NCI-H2227 (cell line): ENCODE data around the gene SV2C.

Experiments
- DNase-seq: peaks from one replicate; lab custom pipeline; 2025; ENCODE audit not compliant: unreplicated experiment; lab: John Stamatoyannopoulos, UW

SV2C gene

DNA sequence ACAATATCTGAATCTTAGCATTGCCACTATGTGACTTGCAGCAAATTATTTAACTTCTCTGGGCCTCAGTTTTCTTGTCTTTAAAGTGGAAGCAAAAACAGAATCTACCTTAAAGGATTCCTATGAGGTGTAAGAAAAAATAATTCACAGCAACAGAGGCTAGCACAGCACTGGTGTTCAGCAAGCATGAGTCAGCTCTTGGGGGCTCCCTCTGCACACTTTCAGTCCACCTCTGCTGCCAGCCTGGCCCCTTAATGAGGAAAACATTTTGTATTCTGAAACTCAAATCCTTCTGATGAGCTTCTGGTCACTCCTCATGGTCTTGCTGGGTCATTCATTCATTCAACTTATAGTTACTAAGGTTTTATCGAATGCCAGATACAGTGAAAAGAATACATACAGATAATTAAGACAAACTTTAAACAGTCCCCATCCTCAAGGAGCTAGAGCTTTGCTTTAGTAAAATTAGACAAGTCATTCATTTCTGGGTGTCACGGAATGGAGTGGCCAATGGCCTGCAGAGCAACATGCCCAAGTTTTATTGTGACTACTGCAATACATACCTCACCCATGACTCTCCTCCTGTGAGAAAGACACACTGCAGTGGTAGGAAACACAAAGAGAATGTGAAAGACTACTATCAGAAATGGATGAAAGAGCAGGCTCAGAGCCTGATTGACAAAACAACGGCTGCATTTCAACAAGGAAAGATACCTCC, 293.1 kb downstream of the SV2C start:
- DNase-seq: no peak

DNA sequence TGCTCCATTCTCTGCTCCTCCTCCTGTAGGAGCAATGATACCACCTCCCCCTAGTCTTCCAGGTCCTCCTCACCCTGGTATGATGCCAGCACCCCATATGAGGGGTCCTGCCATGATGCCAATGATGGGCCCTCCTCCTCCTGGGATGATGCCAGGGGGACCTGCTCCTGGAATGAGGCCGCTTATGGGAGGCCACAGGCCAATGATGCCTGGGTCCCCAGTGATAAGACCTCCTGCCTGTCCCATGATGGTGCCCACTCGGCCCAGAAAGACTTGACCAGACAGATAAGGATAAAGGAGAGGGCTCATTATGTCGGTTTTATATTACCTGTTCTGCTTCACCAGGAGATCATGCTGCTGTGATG, 293.7 kb downstream of the SV2C start:
- no peak for DNase-seq

DNA sequence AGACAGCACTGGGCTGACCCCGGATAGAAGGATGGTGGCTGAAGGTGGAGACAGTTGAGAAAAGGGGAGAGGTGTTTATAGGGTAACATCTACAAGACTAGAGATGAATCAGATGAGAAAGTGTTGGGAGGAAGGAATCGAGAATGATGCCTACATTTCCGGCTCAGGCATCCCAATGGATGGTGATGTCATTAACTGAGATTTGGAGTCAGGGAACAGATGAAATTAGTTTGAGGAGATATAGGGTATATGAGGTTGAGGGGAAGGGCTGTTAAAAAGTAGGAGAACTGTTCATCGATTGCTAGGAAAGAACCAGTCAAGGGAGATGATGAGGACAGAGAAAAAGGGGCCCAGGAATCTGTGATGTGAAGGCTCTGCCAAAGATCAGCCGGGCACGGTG, 295.2 kb downstream of the SV2C start:
- no peak for DNase-seq

DNA sequence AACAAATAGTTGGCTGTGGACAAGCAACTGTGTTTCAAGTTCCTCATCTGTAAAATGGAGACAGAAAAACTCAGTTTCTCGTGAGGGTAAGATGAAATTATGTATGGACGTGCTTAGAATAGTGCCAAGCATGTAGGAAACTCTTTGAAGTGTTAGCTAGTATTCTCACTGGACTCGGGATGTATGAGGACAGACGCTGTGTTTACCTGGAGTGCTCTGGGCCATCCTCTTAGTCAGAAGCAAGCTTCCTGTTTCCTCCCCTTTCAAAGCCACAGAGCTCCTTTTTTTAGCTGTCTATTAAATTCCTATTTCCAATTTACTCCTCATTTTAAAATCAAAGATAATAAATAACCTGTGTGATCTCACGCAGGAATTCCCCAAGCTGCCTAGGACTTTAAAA, 296.1 kb downstream of the SV2C start:
- no peak for DNase-seq

DNA sequence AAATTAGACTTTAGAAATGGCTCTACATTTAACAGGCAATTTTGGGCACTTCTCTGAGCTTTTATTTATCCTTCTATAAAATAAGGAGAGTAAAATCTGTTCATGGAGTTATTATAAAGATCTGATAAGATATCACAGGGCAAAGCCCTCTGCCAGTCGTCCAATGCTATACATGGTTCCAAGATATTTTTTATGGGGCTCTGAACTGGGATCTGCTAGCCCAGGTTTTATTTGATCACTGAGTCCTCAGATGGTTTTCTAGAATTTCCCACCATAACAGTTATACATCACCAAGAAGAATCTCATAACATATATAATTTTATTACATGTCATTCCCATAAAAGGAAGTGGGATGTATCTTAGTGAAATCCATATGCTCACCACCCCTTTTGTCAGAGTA, 296.7 kb downstream of the SV2C start:
- DNase-seq: no peak

DNA sequence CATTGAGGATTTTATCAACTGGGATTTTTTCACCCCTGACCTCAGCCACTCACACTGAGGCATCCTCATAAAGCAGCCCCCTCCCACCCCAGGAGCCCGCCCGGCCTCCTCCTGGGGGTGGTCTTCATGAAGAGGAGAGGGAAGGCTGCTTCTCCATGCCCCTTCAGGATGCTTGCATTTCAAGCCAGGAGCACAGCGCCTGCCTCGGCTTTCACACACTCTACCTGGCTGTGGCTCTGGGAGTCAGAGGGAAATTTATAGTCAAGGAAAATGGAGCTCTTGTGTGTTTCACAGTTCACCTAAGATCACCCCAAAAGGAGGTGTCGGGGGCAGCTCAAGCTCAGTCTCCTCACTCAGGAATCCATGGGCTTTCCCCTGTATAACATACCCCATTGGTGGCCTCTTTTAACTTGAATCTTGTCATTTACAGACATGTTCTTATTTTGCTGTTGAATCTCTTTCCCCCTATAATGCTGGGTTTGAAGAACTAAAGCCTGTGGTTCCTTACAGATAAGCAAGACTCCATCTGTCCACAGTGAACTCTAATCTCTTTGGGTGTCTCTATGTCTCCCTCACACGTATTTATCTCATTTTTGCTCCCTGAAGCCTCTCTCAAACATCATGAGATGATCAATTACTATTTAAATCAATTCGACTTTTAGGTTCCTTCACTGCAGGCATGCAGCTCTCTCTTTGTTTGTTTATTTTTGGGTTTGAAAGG, 297.3 kb downstream of the SV2C start:
- DNase-seq: no peak

DNA sequence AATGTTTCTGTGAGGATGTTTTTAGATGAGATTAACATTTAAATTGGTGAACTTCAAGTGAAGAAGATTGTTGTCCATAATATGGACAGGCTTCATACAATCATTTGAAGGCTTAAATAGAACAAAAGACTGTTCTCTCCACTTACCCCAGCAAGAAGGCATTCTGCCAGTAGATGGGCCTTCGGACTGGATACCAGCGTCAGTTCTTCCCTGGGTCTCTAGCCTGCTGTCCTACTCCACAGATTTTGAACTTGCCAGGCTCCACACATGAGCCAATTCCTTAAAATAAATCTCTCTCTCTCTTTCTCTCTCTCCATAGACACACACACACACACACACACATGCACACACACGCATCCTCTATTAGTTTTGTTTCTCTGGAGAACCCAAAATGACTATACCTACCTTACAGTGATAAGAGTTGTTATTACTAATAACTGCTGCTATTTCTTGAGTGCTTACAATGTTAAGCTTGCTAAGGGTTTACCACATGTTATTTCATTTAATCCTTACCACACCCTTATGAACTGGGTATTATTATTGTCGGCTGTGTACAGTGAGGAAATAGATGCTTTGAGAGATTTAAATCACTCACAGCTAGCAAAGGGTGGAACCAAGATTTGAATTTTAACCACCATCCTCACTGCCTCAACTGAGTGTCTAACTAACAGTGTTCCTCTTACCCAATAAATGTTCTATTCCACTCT, 300.1 kb downstream of the SV2C start:
- DNase-seq: no peak

DNA sequence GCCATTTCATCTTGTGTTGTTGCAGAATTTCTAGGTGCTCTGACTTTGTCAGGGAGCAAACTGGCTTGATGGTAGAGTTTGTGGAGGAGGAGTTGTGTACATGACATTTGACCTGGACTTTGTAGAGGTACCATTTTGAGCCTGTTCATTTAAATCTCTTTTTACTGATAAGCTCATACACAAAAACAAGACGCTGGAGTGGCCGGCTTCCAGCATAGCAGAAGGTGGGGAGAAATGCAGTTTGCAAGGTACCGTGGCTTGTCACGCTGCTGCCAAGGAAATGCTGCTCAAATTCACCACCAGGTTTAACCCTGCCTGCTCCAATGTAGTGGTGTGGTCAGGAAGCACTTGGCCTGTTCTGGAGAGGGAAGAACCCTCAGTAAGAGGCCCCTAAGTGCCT, 301.0 kb downstream of the SV2C start:
- no peak for DNase-seq

DNA sequence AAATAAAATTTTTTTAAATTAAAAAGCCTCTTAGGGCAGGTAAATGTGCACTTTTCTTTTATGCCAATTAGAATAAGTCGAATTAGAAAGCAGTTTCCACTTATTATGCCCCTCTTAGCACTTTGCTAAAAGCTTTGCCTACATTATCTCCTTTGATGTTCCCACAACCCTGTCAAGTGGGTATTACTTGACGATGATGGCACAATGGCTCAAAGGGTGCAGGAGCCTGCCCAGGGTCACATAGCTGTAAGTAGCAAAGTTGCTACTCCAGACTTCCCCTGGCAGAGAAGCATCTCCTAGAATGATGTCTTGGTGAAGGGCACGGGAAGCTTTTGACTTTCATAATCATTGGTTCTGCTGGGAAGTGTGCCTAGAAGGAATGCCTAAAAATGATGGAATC, 301.5 kb downstream of the SV2C start:
- DNase-seq: no peak

DNA sequence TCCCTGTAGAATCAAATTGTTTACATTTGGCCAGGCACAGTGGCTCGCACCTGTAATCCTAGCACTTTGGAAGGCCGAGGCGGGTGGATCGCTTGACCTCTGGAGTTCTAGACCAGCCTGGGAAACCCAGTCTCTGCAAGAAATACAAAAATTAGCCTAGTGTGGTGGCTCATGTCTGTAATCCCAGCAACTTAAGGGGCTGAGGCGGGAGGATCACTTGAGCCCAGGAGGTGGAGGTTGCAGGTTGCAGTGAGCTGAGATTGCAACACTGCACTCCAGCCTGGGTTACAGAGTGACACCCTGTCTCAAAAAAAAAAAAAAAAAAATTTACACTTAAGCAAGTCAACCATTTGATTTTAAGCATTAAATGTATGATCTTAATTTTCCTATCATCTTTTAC, 302.4 kb downstream of the SV2C start:
- no peak for DNase-seq

DNA sequence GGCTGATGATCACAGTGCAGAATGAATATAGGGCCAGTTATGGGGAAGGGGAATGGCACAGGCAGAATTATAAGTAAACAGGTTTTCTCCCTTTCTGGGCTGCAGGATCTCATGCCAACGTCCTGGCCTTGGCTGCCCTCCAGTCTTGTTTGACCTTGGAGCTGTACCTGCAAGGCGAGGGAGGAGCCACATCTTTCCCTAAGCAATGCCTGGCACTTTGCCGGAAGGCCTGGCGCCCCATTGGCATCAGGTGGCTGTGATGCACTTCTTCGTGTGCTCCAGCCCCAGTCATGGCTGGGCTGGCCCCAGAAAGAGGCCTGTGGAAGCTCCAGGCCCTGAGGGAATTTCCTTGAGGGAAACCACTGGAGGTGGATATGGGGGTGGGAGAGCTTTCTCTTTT, 303.2 kb downstream of the SV2C start:
- no peak for DNase-seq

DNA sequence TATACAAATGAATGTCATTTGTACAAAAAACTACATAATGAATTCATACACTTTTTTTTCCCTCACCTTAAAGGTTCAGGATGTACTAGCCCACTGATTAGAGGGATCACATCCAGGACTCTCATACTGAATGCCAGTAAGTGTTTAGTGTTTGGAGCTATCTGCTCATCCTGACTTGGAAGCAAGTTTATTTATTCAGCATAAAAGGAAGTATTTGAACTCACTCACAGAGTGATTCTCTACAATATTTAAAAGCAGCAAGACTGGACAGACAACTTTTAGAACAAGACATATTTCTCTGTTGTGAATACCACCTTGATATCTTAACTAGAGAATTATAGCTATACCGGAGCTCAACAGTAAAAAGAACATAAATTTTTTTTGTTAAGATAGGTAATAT, 305.1 kb downstream of the SV2C start:
- DNase-seq: no peak

DNA sequence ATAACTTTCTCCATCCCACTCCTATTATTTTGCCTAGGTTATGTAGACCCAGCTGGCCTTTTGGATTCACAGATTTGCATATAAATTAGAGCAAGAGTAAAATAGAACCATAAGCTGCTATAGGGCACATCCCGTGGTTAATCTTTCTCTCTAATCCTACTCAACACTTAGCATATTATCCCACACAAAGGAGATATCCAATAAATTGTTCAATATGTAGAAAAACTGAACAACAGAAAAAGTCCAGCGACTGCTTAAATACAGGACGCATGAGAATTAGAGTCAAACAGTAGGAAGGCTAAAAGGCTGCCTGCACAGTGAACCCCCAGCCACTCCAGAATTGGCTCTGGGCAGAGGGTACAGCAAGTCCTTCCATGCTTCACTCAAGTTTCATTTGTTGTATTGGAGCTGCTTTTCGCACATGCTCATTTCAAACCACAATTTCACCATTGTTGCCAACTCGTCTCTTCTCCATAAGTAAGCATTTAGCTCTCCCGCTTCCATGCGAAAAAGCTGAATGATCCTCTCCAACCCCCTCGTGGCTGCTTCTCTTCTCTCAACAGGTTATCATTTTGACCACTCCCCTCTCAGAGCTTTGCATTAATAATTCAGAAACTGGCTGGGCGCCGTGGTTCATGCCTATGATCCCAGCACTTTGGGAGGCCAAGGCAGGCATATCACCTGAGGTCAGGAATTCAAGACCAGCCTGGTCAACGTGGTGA, 305.8 kb downstream of the SV2C start:
- no peak for DNase-seq

DNA sequence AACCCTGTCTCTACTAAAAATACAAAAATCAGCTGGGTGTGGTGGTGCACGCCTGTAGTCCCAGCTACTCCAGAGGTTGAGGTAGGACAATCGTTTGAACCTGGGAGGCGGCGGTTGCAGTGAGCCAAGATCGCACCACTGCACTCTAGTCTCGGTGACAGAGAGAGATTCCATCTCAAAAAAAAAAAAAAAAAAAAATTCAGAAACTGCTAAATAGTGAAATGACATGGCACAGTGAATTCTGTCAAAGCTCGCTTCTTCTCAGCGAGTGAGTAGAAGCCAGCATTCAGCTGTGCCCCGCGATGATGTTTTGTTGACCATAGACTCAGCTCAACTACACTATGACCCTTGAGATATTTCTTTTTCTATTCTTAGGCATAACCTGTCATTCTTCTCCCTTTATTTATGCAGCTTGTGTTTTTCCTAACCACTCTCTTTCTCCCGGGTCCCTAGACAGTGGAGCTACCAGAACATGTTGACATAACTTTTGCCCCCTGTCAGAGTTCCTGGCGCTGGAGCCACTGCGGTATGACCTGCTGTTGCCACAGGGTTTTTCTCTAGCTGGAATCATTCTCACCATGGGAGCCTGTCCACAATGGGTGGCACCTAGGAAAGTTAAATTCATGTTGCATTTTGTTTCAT, 306.5 kb downstream of the SV2C start:
- DNase-seq: no peak

DNA sequence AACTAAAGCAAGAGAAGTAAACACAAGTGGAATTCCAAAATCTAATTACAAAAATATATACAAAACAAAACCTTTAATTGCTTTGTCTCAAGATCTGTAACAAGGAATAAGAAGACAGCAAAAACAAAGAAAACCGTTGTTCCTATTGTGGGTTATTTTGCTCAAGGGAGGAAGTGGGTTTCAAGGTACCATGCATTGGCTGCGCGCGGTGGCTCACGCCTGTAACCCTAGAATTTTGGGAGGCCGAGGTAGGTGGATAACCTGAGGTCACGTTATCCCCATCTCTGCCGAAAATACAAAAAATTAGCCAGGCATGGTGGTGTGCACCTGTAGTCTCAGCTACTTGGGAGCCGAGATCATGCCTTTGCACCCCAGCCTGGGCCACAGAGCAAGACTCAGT, 307.8 kb downstream of the SV2C start:
- no peak for DNase-seq

DNA sequence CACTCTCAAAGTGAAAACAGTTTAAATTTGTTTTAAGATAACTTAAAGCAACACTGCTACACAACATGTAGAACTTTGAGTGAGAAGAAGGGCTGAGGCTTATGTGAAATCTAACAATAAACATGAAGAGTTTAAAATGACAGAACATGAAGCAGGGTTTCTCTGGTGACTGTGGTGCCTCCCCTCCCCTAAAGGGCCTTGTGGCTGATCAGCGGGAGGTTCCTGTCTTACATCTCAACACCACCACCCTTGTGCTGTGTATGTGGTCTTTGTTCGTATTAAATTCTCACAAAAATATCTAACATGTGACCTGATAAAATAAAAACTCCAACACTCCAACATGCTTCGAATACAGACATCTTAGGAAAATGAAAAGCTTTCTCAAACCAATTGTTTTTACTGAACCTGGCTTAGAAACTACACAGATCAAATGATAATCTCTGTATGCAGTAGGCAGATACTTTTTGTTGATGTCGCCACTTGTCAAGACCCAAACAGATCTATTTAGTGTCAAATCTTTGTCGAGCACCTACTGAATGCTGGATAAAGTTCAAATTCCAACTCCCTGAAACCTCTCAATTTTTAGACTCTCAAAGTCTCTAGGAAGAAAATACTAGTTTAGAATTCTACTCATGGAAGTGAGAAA, 310.0 kb downstream of the SV2C start:
- no peak for DNase-seq

DNA sequence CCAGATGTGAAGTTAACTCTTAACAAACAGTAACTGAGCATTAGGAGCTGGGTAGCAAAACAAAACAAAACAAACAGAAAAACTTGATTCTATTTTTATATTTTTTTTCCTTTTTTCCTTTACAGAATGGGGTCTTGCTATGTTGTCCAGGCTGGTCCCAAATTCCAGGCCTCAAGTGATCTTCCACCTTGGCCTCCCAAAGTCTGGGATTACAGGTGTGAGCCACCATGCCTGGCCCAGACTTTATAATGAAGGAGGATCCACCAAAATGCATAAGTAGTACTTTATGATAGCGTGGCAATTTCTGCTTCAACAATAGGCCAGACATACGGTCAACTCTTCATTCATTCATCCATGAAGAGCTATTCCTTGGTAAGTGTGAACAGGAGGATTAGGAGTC, 314.0 kb downstream of the SV2C start:
- no peak for DNase-seq

DNA sequence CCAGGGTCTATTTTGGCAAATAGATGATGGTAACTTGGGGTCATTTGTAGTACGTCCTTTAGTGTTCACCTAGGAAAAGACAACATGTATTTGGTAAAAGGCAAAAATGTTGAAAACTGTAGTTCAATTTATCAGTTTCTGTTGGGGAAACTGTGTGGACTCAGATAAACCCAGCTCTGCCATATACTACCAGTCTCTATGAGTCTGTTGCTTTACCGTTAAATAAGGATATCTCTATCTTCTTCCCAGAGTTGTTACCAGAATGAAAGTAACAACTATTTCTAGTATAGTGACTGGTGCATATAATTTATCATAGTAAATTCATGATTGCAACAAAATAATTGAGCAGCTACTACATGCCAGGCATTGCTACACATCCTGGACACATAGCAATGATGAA, 316.1 kb downstream of the SV2C start:
- DNase-seq: no peak

DNA sequence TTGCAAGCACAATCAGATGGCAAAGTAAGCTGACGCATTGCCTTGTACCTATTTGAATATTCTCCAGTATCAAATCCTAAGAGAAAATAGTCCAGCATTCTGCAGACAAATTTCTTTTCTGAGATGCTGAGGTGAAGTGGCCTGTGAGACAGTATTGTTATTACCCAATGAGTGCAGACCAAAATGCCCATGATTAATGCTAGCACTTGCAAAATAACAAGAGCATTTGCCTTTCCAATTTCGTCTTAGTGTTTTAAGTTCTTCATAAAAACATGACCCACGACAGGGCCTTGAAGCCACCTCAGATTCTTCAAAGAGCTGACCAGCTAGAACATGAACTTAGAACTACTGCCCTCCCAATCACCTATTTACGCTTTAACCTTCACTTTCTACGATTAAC, 317.3 kb downstream of the SV2C start:
- DNase-seq: no peak

DNA sequence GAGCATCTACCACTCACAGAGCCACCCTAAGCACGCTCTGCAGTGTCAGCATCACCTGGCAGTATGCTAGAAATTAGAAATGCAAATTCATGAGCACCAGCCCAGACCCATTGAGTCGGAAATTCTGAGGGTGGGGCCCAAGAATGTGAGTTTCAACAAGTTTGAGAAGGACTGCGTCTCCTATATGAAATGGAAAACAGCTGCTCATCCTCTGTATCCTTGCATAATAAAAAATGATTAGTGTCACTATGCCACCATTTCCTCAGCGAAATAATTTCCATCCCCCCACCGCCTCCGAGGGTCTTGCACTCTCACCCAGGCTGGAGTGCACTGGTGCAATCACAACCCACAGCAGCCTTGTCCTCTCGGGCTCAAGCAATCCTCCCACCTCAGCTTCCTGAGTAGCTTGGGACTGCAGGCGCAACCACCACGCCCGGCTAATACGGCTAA, 318.6 kb downstream of the SV2C start:
- DNase-seq: no peak
